GM19395 (cell line): Measurements from ENCODE around the gene SLC25A10.

ENCODE experiments used
- ATAC-seq: cut with Tn5 transposase; IDR thresholded peaks from one replicate; pipeline ENCODE4 v1.9.1; 2021; ENCODE audit warnings: mild to moderate bottlenecking, moderate library complexity; ENCODE audit not compliant: unreplicated experiment

The SLC25A10 gene

DNA sequence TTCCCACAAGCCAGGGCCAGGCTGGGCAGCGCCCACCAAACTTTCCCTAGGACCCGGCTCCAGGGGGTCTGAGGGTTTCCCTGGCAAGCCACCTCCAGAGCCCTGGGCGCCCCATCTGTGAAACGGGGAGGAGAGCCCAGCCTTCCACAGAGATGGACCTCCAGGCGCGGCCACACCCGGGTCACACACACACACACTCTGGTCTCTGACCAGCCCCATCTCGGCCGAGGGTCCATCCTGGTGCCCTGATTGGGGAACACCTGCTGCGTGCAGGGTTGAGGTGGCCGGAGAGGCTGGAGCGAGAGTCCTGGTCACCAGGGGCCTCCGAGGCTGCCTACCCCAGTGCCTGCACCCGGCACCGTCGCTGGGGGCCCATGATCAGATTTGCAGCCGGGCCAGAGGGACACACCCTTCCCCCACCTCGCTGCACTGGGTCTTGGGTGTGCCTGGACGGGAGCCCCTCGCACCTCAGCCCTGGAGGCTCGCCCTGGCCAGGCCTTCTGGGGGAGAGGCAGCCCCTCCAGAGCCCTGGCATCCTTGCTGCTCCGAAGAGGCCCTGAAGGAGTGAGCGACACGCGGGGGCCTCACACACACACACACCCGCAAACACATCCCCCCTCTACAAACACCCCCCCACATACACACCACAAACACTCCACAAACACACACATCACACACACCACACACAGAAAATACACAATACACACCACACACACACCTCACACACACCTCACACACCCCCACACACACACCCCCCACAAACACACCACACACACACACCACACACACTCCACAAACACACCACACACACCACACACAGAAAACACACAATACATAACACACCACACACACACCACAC is 29.7 kb downstream of the SLC25A10 start:
- ATAC-seq, result no peak
